Measurements from ENCODE around the gene WDR33. TPM values are rescaled to one million over a fixed set of nuclear protein-coding genes. Genes with fewer than 3 reads are reported as not detected.
"Not testable (repeated sequence)": the region's sequence is repeated elsewhere in the genome, so short reads cannot be mapped to it uniquely, and the experiment has no call there.

Gene WDR33
- total and polyA plus RNA-seq, 2 donors from 2014 or later: 19.8 to 60.2 TPM

DNA sequence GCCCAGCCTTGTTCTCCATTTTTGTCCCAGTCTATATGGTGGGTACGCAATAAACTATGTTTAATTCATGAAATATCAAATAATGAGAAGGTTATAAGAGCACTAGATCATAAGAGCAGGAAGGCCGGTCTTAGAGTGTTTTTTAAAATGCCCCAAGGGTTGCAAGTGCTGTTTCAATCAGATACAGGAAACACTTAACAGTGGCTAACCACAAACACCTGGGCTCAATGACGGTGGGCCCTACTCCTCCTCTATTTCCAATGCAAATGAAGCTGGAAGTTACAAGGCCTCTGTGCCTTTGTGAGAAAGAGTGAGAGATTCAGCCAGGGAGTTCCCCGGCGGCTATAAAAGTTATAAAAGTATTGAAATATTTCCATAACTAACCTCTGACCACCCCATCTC, 18.9 kb upstream of the WDR33 start:
- Histone ChIP-seq H3K27me3 (ENCODE audit: control insufficient read depth, insufficient read depth, low read length) (no peaks in the 10 kb centered on the region), H3K9me3 (ENCODE audit: control insufficient read depth in 2 of 3, insufficient read depth in 1 of 3, low read length in 3 of 3) (no peaks in the 10 kb centered on the region), H3K36me3 (ENCODE audit: control insufficient read depth in 2 of 3, insufficient read depth in 3 of 3, low read length in 3 of 3) (no peaks in the 10 kb centered on the region), H3K9ac (ENCODE audit: low read length in 3 of 3) (no peak overlapping the region), H3K4me3 (ENCODE audit: low read length in 3 of 3) (no peak overlapping the region), H3K4me1 (ENCODE audit: control insufficient read depth in 2 of 3, insufficient read depth in 2 of 3, low read depth in 1 of 3, low read length in 3 of 3) (no peaks in the 10 kb centered on the region), H3K27ac (ENCODE audit: low read depth in 2 of 2, low read length in 2 of 2) (no peak overlapping the region)
- DNase-seq (peak in 3 of 5 donors; percentile 39 to 69 (median 69)), FAIRE-seq (no peak)
- intact Hi-C loops (cut with DNase I): no loop called here
- TF ChIP-seq, protein P1, sequence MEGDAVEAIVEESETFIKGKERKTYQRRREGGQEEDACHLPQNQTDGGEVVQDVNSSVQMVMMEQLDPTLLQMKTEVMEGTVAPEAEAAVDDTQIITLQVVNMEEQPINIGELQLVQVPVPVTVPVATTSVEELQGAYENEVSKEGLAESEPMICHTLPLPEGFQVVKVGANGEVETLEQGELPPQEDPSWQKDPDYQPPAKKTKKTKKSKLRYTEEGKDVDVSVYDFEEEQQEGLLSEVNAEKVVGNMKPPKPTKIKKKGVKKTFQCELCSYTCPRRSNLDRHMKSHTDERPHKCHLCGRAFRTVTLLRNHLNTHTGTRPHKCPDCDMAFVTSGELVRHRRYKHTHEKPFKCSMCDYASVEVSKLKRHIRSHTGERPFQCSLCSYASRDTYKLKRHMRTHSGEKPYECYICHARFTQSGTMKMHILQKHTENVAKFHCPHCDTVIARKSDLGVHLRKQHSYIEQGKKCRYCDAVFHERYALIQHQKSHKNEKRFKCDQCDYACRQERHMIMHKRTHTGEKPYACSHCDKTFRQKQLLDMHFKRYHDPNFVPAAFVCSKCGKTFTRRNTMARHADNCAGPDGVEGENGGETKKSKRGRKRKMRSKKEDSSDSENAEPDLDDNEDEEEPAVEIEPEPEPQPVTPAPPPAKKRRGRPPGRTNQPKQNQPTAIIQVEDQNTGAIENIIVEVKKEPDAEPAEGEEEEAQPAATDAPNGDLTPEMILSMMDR (IDR thresholded peaks at IDR 0.05; ENCODE audit: borderline replicate concordance, extremely low read depth, insufficient read depth): no peak

DNA sequence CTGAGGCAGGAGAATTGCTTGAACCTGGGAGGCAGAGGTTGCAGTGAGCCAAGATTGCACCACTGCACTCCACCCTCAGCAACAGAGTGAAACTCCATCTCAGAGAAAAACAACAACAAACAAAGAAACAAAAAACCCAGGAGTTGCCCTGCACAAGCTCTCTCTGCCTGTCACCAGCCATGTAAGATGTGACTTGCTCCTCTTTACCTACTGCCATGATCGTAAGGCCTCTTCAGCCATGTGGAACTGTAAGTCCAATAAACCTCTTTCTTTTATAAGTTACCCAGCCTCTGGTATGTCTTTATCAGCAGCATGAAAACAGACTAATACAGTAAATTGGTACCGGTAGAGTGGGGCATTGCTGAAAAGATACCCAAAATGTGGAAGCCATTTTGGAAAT, 15.7 kb upstream of the WDR33 start:
- FAIRE-seq; DNase-seq; H3K27me3 ChIP-seq (ENCODE audit: control insufficient read depth, insufficient read depth, low read length); intact Hi-C loops (cut with DNase I); H3K4me1 ChIP-seq (ENCODE audit: control insufficient read depth in 2 of 3, insufficient read depth in 2 of 3, low read depth in 1 of 3, low read length in 3 of 3); H3K4me3 ChIP-seq (ENCODE audit: low read length in 3 of 3); H3K9me3 ChIP-seq (ENCODE audit: control insufficient read depth in 2 of 3, insufficient read depth in 1 of 3, low read length in 3 of 3); H3K27ac ChIP-seq (ENCODE audit: low read depth in 2 of 2, low read length in 2 of 2); H3K36me3 ChIP-seq (ENCODE audit: control insufficient read depth in 2 of 3, insufficient read depth in 3 of 3, low read length in 3 of 3); H3K9ac ChIP-seq (ENCODE audit: low read length in 3 of 3): not testable (repeated sequence)

DNA sequence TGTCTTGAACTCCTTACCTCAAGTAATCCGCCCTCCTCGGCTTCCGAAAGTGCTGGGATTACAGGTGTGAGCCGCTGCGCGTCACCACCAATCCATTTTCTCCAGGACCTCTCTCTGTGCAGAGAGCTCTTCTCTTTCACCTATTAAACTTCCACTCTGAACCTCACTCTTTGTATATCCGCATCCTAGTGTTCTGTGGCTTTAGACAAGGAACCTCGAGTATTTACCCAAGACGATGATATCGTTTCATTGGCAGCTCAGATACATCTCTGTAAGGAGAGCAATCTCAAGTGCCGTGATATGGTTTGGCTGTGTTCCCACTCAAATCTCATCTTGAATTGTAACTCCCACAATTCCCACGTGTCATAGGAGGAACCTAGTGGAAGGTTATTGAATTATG, 15.1 kb upstream of the WDR33 start:
- no peak overlapping the region for H3K4me3 ChIP-seq (ENCODE audit: low read length in 3 of 3)
- TF ChIP-seq, protein P1 (IDR thresholded peaks at IDR 0.05; ENCODE audit: borderline replicate concordance, extremely low read depth, insufficient read depth): no peak
- no peak overlapping the region for H3K9ac ChIP-seq (ENCODE audit: low read length in 3 of 3)
- FAIRE-seq (no peak), DNase-seq (no peak)
- no peaks in the 10 kb centered on the region for H3K4me1 ChIP-seq (ENCODE audit: control insufficient read depth in 2 of 3, insufficient read depth in 2 of 3, low read depth in 1 of 3, low read length in 3 of 3)
- intact Hi-C loops (cut with DNase I): no loop called here
- peaks cover 0 to 4% (median under 1%) of the 10 kb centered on the region in 3 donors for H3K9me3 ChIP-seq (ENCODE audit: control insufficient read depth in 2 of 3, insufficient read depth in 1 of 3, low read length in 3 of 3)
- H3K36me3 ChIP-seq (ENCODE audit: control insufficient read depth in 2 of 3, insufficient read depth in 3 of 3, low read length in 3 of 3): no peaks in the 10 kb centered on the region
- no peaks in the 10 kb centered on the region for H3K27me3 ChIP-seq (ENCODE audit: control insufficient read depth, insufficient read depth, low read length)
- no peak overlapping the region for H3K27ac ChIP-seq (ENCODE audit: low read depth in 2 of 2, low read length in 2 of 2)

DNA sequence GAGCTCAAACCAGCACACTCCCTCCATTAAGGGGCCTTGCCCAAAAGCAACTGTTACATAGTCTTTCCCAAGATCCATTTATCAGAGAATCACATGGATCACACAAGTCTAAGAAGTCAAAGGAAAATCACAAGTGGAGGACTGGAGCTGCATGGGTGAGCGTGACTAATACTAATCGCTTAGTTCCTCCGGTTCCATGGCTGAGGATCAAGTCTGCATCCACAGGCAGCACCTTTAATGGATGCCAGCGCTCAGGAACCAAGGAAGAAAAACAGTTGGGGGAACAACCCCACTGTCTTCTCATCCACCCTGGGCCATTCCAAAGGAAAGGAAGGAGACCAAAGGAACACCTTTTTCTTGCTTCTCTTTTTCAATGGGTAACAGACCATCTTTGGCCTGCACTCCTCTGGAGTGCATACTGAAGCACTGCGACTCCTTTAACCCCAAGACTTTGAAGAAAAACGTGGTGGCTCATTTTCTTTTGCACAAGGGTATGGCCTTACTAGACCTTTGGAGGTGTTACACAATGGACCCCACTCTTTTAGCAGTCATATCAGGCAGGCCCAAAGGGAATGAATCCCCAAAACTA, 9.2 kb upstream of the WDR33 start:
- intact Hi-C loops (cut with DNase I): no loop called here
- DNase-seq (no peak), FAIRE-seq (no peak)

More for the DNA sequence above, 9.2 kb upstream of the WDR33 start:
- H3K27me3 ChIP-seq (ENCODE audit: control insufficient read depth, insufficient read depth, low read length): no peaks in the 10 kb centered on the region
- H3K9ac ChIP-seq (ENCODE audit: low read length in 3 of 3): no peak overlapping the region
- H3K36me3 ChIP-seq (ENCODE audit: control insufficient read depth in 2 of 3, insufficient read depth in 3 of 3, low read length in 3 of 3): no peaks in the 10 kb centered on the region
- H3K9me3 ChIP-seq (ENCODE audit: control insufficient read depth in 2 of 3, insufficient read depth in 1 of 3, low read length in 3 of 3): peaks cover 0 to 23% (median 5%) of the 10 kb centered on the region in 3 donors
- H3K4me3 ChIP-seq (ENCODE audit: low read length in 3 of 3): no peak overlapping the region
- TF ChIP-seq, protein P1 (IDR thresholded peaks at IDR 0.05; ENCODE audit: borderline replicate concordance, extremely low read depth, insufficient read depth): no peak
- H3K4me1 ChIP-seq (ENCODE audit: control insufficient read depth in 2 of 3, insufficient read depth in 2 of 3, low read depth in 1 of 3, low read length in 3 of 3): no peaks in the 10 kb centered on the region
- H3K27ac ChIP-seq (ENCODE audit: low read depth in 2 of 2, low read length in 2 of 2): no peak overlapping the region
